HCT116 (cell line): ENCODE data around the gene LCAT. TPM values are rescaled to one million over a fixed set of nuclear protein-coding genes. Genes with fewer than 3 reads are reported as not detected.

ENCODE experiments used
- ATAC-seq: fragments of 200-7000 bp; cut with Tn5 transposase; 2 replicates; pipeline ENCODE4 v1.9.1; 2020; ENCODE audit warnings: mild to moderate bottlenecking, moderate library complexity
- BruUV-seq: library from RNA; stranded (reverse); fragments of 400-500 nt; replicated peaks from 2 replicates; lab custom pipeline; 2021; lab: Mats Ljungman, UMichigan
- CTCF ChIA-PET: fragments of 300-600 bp; sonication (Branson Sonifier 250); formaldehyde crosslinking; loops from one replicate; lab custom pipeline; 2021; ENCODE audit warnings: antibody characterized with exemption; lab: Charles Lee
- POLR2A ChIA-PET: fragments of 300-600, 350-600 bp; sonication (Branson Sonifier 250); formaldehyde crosslinking; loops from one replicate; lab custom pipeline; 2021; ENCODE audit warnings: antibody characterized with exemption; lab: Charles Lee
- RAD21 ChIA-PET, 2 experiments: fragments of 300-600 bp; sonication (Branson Sonifier 250); formaldehyde crosslinking; loops; one replicate each; lab custom pipeline; 2023; ENCODE audit warnings: low total read pairs in 2 of 2; ENCODE audit not compliant: uncharacterized antibody in 2 of 2, unreplicated experiment in 2 of 2, low non-redundant PET in 1 of 2; lab: Charles Lee
- DNase-seq: peaks from one replicate; pipeline ENCODE4 v3.0.0-alpha.2; 2010; ENCODE audit warnings: low read depth, low spot score
- H2AFZ ChIP-seq: fragments of 200-600 bp; shearing (Covaris generic), sonication (generic); 2 replicates; pipeline ENCODE4 v1.6.1; 2017; ENCODE audit warnings: low read depth, mixed run types, mixed read lengths, antibody characterized with exemption, low read length; ENCODE audit not compliant: poor library complexity, severe bottlenecking
- H3K27ac ChIP-seq: 2 replicates; pipeline ENCODE4 v1.5.1; 2012; ENCODE audit warnings: low read depth, low read length
- H3K27me3 ChIP-seq: fragments of 200-600 bp; sonication (generic); 2 replicates; pipeline ENCODE4 v1.6.1; 2016; ENCODE audit warnings: mixed run types, low read length, mixed read lengths; ENCODE audit not compliant: insufficient read depth
- H3K36me3 ChIP-seq, 2 experiments: fragments of 200-500 bp in 1 of 2; fragments of 200-600 bp in 1 of 2; sonication (Bioruptor generic) in 1 of 2; sonication (generic) in 1 of 2; 2 replicates each; pipeline versions ENCODE4 v1.5.1 to v1.6.1; 2014 to 2016; ENCODE audit warnings: low read length in 2 of 2, inconsistent platforms in 1 of 2, mixed read lengths in 1 of 2, mixed run types in 1 of 2; ENCODE audit not compliant: insufficient read depth in 2 of 2, control insufficient read depth in 1 of 2
- H3K4me1 ChIP-seq, 2 experiments: fragments of 200-600 bp in 1 of 2; sonication (generic) in 1 of 2; 2 replicates each; pipeline versions ENCODE4 v1.5.1 to v1.6.1; 2012 to 2017; ENCODE audit warnings: low read length in 2 of 2, inconsistent platforms in 1 of 2, mild to moderate bottlenecking in 1 of 2, mixed read lengths in 1 of 2, mixed run types in 1 of 2, moderate library complexity in 1 of 2; ENCODE audit not compliant: insufficient read depth in 2 of 2, control insufficient read depth in 1 of 2
- H3K4me2 ChIP-seq: fragments of 200-600 bp; sonication (generic); 2 replicates; pipeline ENCODE4 v1.6.1; 2017; ENCODE audit warnings: mixed run types, low read length, mixed read lengths
- H3K4me3 ChIP-seq, 2 experiments: fragments of 200-600 bp in 1 of 2; sonication (generic) in 1 of 2; replicated peaks in 1 of 2; 2 replicates each; pipeline ENCODE4 v1.5.1; 2011 to 2016; ENCODE audit warnings: low read length in 2 of 2, control low read depth in 1 of 2, low read depth in 1 of 2, mild to moderate bottlenecking in 1 of 2, mixed read lengths in 1 of 2, mixed run types in 1 of 2
- H3K79me2 ChIP-seq: fragments of 200-600 bp; sonication (generic); 2 replicates; pipeline ENCODE4 v1.6.1; 2017; ENCODE audit warnings: mild to moderate bottlenecking, mixed run types, low read length, moderate library complexity, mixed read lengths; ENCODE audit not compliant: insufficient read depth
- H3K9ac ChIP-seq: fragments of 200-600 bp; sonication (generic); 2 replicates; pipeline ENCODE4 v1.6.1; 2016; ENCODE audit warnings: low read length, mixed read lengths
- H3K9me2 ChIP-seq: fragments of 200-600 bp; sonication (generic), shearing (Covaris generic); 2 replicates; pipeline ENCODE4 v1.6.1; 2017; ENCODE audit warnings: mixed run types, mild to moderate bottlenecking, moderate library complexity; ENCODE audit not compliant: insufficient read depth
- H3K9me3 ChIP-seq, 2 experiments: fragments of 200-500 bp in 1 of 2; fragments of 200-600 bp in 1 of 2; sonication (Bioruptor generic) in 1 of 2; sonication (generic) in 1 of 2; 2 replicates each; pipeline ENCODE4 v1.6.1; 2014 to 2017; ENCODE audit warnings: low read length in 2 of 2, mixed read lengths in 2 of 2, inconsistent platforms in 1 of 2, low read depth in 1 of 2, mild to moderate bottlenecking in 1 of 2, mixed run types in 1 of 2, moderate library complexity in 1 of 2; ENCODE audit not compliant: control insufficient read depth in 1 of 2, insufficient read depth in 1 of 2
- H4K20me1 ChIP-seq: fragments of 200-600 bp; sonication (generic), shearing (Covaris generic); 2 replicates; pipeline ENCODE4 v1.6.1; 2017; ENCODE audit warnings: mixed run types, mild to moderate bottlenecking, moderate library complexity; ENCODE audit not compliant: insufficient read depth
- CBX3 ChIP-seq: IDR thresholded peaks from 2 replicates; pipeline ENCODE4 v1.6.1; 2012; ENCODE audit warnings: low read depth
- CTCF ChIP-seq, 3 experiments: fragments of 200-600 bp in 1 of 3; sonication (generic) in 1 of 3; IDR thresholded peaks in 2 of 3; conservative IDR thresholded peaks in 1 of 3; 2 replicates each; pipeline ENCODE4 v1.5.1; 2012 to 2017; ENCODE audit warnings: low read depth in 2 of 3, low read length in 2 of 3, antibody characterized with exemption in 1 of 3, borderline replicate concordance in 1 of 3, control low read depth in 1 of 3, mild to moderate bottlenecking in 1 of 3, mixed read lengths in 1 of 3, mixed run types in 1 of 3, moderate library complexity in 1 of 3; ENCODE audit not compliant: insufficient read depth in 1 of 3
- EGR1 ChIP-seq: IDR thresholded peaks from 2 replicates; pipeline ENCODE4 v1.6.1; 2012; ENCODE audit warnings: low read depth
- JUND ChIP-seq: IDR thresholded peaks from 2 replicates; pipeline ENCODE4 v1.6.1; 2012
- ZNF274 ChIP-seq: fragments of 200-500 bp; sonication (Bioruptor generic); IDR thresholded peaks from 2 replicates; pipeline ENCODE4 v1.6.1; 2014; ENCODE audit warnings: mild to moderate bottlenecking, low read depth, low read length, inconsistent platforms
- intact Hi-C: fragments of 100-400 bp; cut with micrococcal nuclease; formaldehyde crosslinking; loops from 2 replicates; pipeline ENCODE4 v1.10.0; 2022
- total RNA-seq: library from RNA; stranded (reverse); gene quantifications from one replicate; pipeline ENCODE4 v1.2.1, GENCODE V29; 2021; ENCODE audit not compliant: unreplicated experiment
- TF ChIP-seq, protein P1 (sequence below): IDR thresholded peaks from 2 replicates; pipeline ENCODE4 v1.6.1; 2011; ENCODE audit warnings: mild to moderate bottlenecking, low read length, moderate library complexity; ENCODE audit not compliant: insufficient replicate concordance; ENCODE audit errors: extremely low read depth

LCAT gene
- total RNA-seq, 1 experiment from 2014 or later: 17.6 TPM

- no TSS peak for BruUV-seq
- H3K36me3 ChIP-seq: peaks cover 6 to 8% of the 10 kb centered on the region in 2 experiments; a peak in 2 of 4 replicates
- intact Hi-C loops: no loop called here
Measured at GRCh38 chr16:67964477-67965131, 20.7 kb upstream of the LCAT start.

More at GRCh38 chr16:67964477-67965131, 20.7 kb upstream of the LCAT start:
- H3K27me3 ChIP-seq: no peaks in the 10 kb centered on the region
- H3K79me2 ChIP-seq: peaks cover 32% of the 10 kb centered on the region
- H3K27ac ChIP-seq: no peak overlapping the region
- RAD21 ChIA-PET: no interaction called here
- POLR2A ChIA-PET: no interaction called here
- H3K4me2 ChIP-seq: no peak overlapping the region
- H3K4me1 ChIP-seq: peaks cover 21 to 26% of the 10 kb centered on the region in 2 experiments
- TF ChIP-seq CTCF (IDR thresholded peaks at IDR 0.05 in 2 of 3, conservative IDR thresholded peaks at IDR 0.05 in 1 of 3; ENCODE audit: borderline replicate concordance in 1 of 3, insufficient read depth in 1 of 3, low read depth in 2 of 3, low read length in 2 of 3) (no peak), CBX3 (no peak), ZNF274 (no peak), EGR1 (no peak), JUND (no peak)
- TF ChIP-seq, protein P1, sequence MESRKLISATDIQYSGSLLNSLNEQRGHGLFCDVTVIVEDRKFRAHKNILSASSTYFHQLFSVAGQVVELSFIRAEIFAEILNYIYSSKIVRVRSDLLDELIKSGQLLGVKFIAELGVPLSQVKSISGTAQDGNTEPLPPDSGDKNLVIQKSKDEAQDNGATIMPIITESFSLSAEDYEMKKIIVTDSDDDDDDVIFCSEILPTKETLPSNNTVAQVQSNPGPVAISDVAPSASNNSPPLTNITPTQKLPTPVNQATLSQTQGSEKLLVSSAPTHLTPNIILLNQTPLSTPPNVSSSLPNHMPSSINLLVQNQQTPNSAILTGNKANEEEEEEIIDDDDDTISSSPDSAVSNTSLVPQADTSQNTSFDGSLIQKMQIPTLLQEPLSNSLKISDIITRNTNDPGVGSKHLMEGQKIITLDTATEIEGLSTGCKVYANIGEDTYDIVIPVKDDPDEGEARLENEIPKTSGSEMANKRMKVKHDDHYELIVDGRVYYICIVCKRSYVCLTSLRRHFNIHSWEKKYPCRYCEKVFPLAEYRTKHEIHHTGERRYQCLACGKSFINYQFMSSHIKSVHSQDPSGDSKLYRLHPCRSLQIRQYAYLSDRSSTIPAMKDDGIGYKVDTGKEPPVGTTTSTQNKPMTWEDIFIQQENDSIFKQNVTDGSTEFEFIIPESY: no peak
- TF ChIP-seq, all 23 proteins: peak for 0
- no peak overlapping the region for H2AFZ ChIP-seq
- DNase-seq: no peak
- H3K9me2 ChIP-seq: no peaks in the 10 kb centered on the region
- no peak overlapping the region for H3K9ac ChIP-seq
- no peak for ATAC-seq
- CTCF ChIA-PET: no interaction called here
- no peaks in the 10 kb centered on the region for H4K20me1 ChIP-seq
- H3K4me3 ChIP-seq: no peak overlapping the region
- no peaks in the 10 kb centered on the region for H3K9me3 ChIP-seq
